Naive thymus-derived CD8-positive, alpha-beta T cell (primary cell): ENCODE measurements around the gene RANGRF. TPM values are rescaled to one million over a fixed set of nuclear protein-coding genes. Genes with fewer than 3 reads are reported as not detected.

ENCODE experiments used
- ATAC-seq, 2 donors: fragments of 150-1000 bp; cut with Tn5 transposase in 1 of 2; sonication (Bioruptor Pico), chemical (Tn5 transposase) in 1 of 2; 1 replicate in 1 of 2; 2 replicates in 1 of 2; pipeline ENCODE4 v1.10.0; 2021; ENCODE audit warnings: mild to moderate bottlenecking in 2 of 2, moderate library complexity in 2 of 2
- POLR2A ChIA-PET: fragments of 350-600 bp; sonication (Branson Sonifier 250); formaldehyde crosslinking; loops from one replicate; lab custom pipeline; 2021; ENCODE audit warnings: antibody characterized with exemption; lab: Charles Lee
- DNase-seq, 10 donors: peaks; one replicate each; pipeline versions ENCODE4 v3.0.0 to v3.0.0-alpha.2; 2020 to 2022
- H3K27ac Mint-ChIP-seq, 10 donors: one replicate each; pipeline ENCODE4 v1.8.0; 2020 to 2022; ENCODE audit warnings: mild to moderate bottlenecking in 10 of 10, mixed read lengths in 10 of 10, moderate library complexity in 4 of 10, inconsistent platforms in 1 of 10
- H3K27me3 Mint-ChIP-seq, 5 donors: one replicate each; pipeline ENCODE4 v1.8.0; 2021 to 2022; ENCODE audit warnings: mixed read lengths in 5 of 5
- H3K36me3 Mint-ChIP-seq, 3 donors: one replicate each; pipeline ENCODE4 v1.8.0; 2020 to 2022; ENCODE audit warnings: mixed read lengths in 3 of 3, mild to moderate bottlenecking in 2 of 3, inconsistent platforms in 1 of 3
- H3K4me1 Mint-ChIP-seq, 4 donors: one replicate each; pipeline ENCODE4 v1.8.0; 2021 to 2022; ENCODE audit warnings: mixed read lengths in 4 of 4
- H3K4me3 Mint-ChIP-seq, 10 donors: one replicate each; pipeline ENCODE4 v1.8.0; 2020 to 2022; ENCODE audit warnings: mild to moderate bottlenecking in 10 of 10, mixed read lengths in 10 of 10, moderate library complexity in 6 of 10, inconsistent platforms in 1 of 10
- H3K9me3 Mint-ChIP-seq, 9 donors: one replicate each; pipeline ENCODE4 v1.8.0; 2020 to 2022; ENCODE audit warnings: mixed read lengths in 9 of 9, mild to moderate bottlenecking in 3 of 9, inconsistent platforms in 1 of 9, moderate library complexity in 1 of 9
- polyA plus RNA-seq, 3 donors: library from polyadenylated mRNA; unstranded; fragments of 300-500 nt; fragmentation: Illumina TruSeq; gene quantifications; one replicate each; pipeline ENCODE4 v1.2.3, GENCODE V29; 2021
- total RNA-seq, 8 experiments: library from RNA in 2 of 8; stranded (reverse) in 2 of 8; gene quantifications; one replicate each; pipeline ENCODE4 v1.2.3 and lab custom pipeline; 2021 to 2026

RANGRF gene
- total and polyA plus RNA-seq, 5 experiments from 2014 or later, result 41.7 to 79.6 (median 67.2) TPM

- Mint-ChIP-seq H3K4me3 (no peak overlapping the region), H3K27ac (peak overlapping the region in 1 of 10 donors; percentile 52)
These were observed 50.3 kb downstream of the RANGRF start for GRCh38 chr17:8338753-8339140.

GRCh38 chr17:8339540-8339939, 51.1 kb downstream of the RANGRF start, which contains the start of gene ODF4:
Gene ODF4, plus strand, starts transcription at chr17:8339840. Its CDS starts 212 bp downstream, at chr17:8340052.
- no peak for ATAC-seq
- no peaks in the 10 kb centered on the region for H3K36me3 Mint-ChIP-seq
- no peaks in the 10 kb centered on the region for H3K9me3 Mint-ChIP-seq
- H3K4me1 Mint-ChIP-seq, result peaks cover 7 to 11% (median 9%) of the 10 kb centered on the region in 4 donors
- POLR2A ChIA-PET, result no interaction called here
- H3K27me3 Mint-ChIP-seq, result peaks cover 0 to 8% (median 3%) of the 10 kb centered on the region in 5 donors
- H3K27ac Mint-ChIP-seq, result peak within 1 kb of the TSS in 2 of 10 donors; percentile 5 to 52
- no peak within 1 kb of the TSS for H3K4me3 Mint-ChIP-seq
- DNase-seq, result no peak

More at GRCh38 chr17:8338753-8339140, 50.3 kb downstream of the RANGRF start:
- Mint-ChIP-seq H3K4me1 (peaks cover 7 to 11% (median 9%) of the 10 kb centered on the region in 4 donors), H3K36me3 (no peaks in the 10 kb centered on the region), H3K9me3 (no peaks in the 10 kb centered on the region), H3K27me3 (peaks cover 1 to 8% (median 4%) of the 10 kb centered on the region in 5 donors)
- DNase-seq (no peak), ATAC-seq (no peak)
- POLR2A ChIA-PET, result no interaction called here

Other genes starting within 250 kb of the RANGRF start
- not detected for gene ALOX15B, start 249.6 kb upstream of the RANGRF start, total RNA-seq
- not detected for gene ALOX15B, start 249.6 kb upstream of the RANGRF start, polyA plus RNA-seq
- 1 to 10 TPM in 1 of 2 experiments, under 1 TPM in 1; 0.80 to 1.5 TPM for gene ALOX12B, start 201.0 kb upstream of the RANGRF start, total RNA-seq
- gene ALOX12B, start 201.0 kb upstream of the RANGRF start, polyA plus RNA-seq, result 1 to 10 TPM in 2 of 3 donors, under 1 TPM in 1; 0.82 to 2.3 (median 1.7) TPM
- gene ALOXE3, start 170.2 kb upstream of the RANGRF start, total RNA-seq, result under 1 TPM; 0.18 to 0.52 TPM
- under 1 TPM in 1 of 3 donors, not detected in 2; 0.13 TPM for gene ALOXE3, start 170.2 kb upstream of the RANGRF start, polyA plus RNA-seq
- gene HES7, start 164.6 kb upstream of the RANGRF start, total RNA-seq, result under 1 TPM in 1 of 2 experiments, not detected in 1; 0.30 TPM
- not detected for gene HES7, start 164.6 kb upstream of the RANGRF start, polyA plus RNA-seq
- gene PER1, start 136.3 kb upstream of the RANGRF start, total RNA-seq, result 100 to 1,000 TPM; 148 to 153 TPM
- gene PER1, start 136.3 kb upstream of the RANGRF start, polyA plus RNA-seq, result 10 to 100 TPM in 2 of 3 donors, 1 to 10 TPM in 1; 6.1 to 11.4 (median 10.7) TPM
- 100 to 1,000 TPM; 219 to 238 TPM for gene VAMP2, start 125.7 kb upstream of the RANGRF start, total RNA-seq
- 10 to 100 TPM; 50.4 to 84.2 (median 64.4) TPM for gene VAMP2, start 125.7 kb upstream of the RANGRF start, polyA plus RNA-seq
- gene TMEM107, start 112.3 kb upstream of the RANGRF start, total RNA-seq, result 10 to 100 TPM; 17.2 to 19.4 TPM
- gene TMEM107, start 112.3 kb upstream of the RANGRF start, polyA plus RNA-seq, result 10 to 100 TPM; 36.4 to 55.3 (median 41.9) TPM
- gene BORCS6, start 98.5 kb upstream of the RANGRF start, total RNA-seq, result 10 to 100 TPM; 15.1 to 15.5 TPM
- 10 to 100 TPM; 16.1 to 22.6 (median 16.9) TPM for gene BORCS6, start 98.5 kb upstream of the RANGRF start, polyA plus RNA-seq
- not detected for gene AURKB, start 78.1 kb upstream of the RANGRF start, total RNA-seq
- not detected for gene AURKB, start 78.1 kb upstream of the RANGRF start, polyA plus RNA-seq
- 100 to 1,000 TPM; 278 to 288 TPM for gene CTC1, start 40.6 kb upstream of the RANGRF start, total RNA-seq
- 10 to 100 TPM; 15.5 to 27.6 (median 21.9) TPM for gene CTC1, start 40.6 kb upstream of the RANGRF start, polyA plus RNA-seq
- gene PFAS, start 39.4 kb upstream of the RANGRF start, total RNA-seq, result 10 to 100 TPM; 41.4 to 44.0 TPM
- gene PFAS, start 39.4 kb upstream of the RANGRF start, polyA plus RNA-seq, result 10 to 100 TPM; 10.1 to 20.9 (median 19.8) TPM
- 1 to 10 TPM; 6.5 to 6.7 TPM for gene SLC25A35, start 6.7 kb downstream of the RANGRF start, total RNA-seq
- 1 to 10 TPM in 1 of 3 donors, under 1 TPM in 2; 0.60 to 3.1 (median 0.79) TPM for gene SLC25A35, start 6.7 kb downstream of the RANGRF start, polyA plus RNA-seq
- gene ARHGEF15, start 21.6 kb downstream of the RANGRF start, total RNA-seq, result not detected
- not detected for gene ARHGEF15, start 21.6 kb downstream of the RANGRF start, polyA plus RNA-seq
- not detected for gene ODF4, start 51.2 kb downstream of the RANGRF start, total RNA-seq
- not detected for gene ODF4, start 51.2 kb downstream of the RANGRF start, polyA plus RNA-seq
- 1,000 to 10,000 TPM; 2,896 to 2,977 TPM for gene RPL26, start 94.5 kb downstream of the RANGRF start, total RNA-seq
- gene RPL26, start 94.5 kb downstream of the RANGRF start, polyA plus RNA-seq, result 1,000 to 10,000 TPM; 1,685 to 2,097 (median 2,039) TPM
- under 1 TPM; 0.18 to 0.19 TPM for gene RNF222, start 109.2 kb downstream of the RANGRF start, total RNA-seq
- under 1 TPM in 2 of 3 donors, not detected in 1; 0.15 to 0.19 TPM for gene RNF222, start 109.2 kb downstream of the RANGRF start, polyA plus RNA-seq
- gene NDEL1, start 147.2 kb downstream of the RANGRF start, total RNA-seq, result 100 to 1,000 TPM in 1 of 2 experiments, 10 to 100 TPM in 1; 99.8 to 113 TPM
- 10 to 100 TPM; 40.3 to 56.8 (median 47.8) TPM for gene NDEL1, start 147.2 kb downstream of the RANGRF start, polyA plus RNA-seq